Trophoblast cell (in vitro differentiated cells and primary cell): ENCODE data around the gene CDH10.

Experiments used
- DNase-seq, 2 donors: peaks; one replicate each; pipeline ENCODE4 v3.0.0-alpha.2; 2016
- H2AFZ ChIP-seq: 2 replicates; pipeline ENCODE4 v1.6.1; 2013; ENCODE audit warnings: low read length, moderate library complexity, mild to moderate bottlenecking; ENCODE audit not compliant: insufficient read depth, poor library complexity
- H2AK5ac ChIP-seq: 2 replicates; pipeline ENCODE4 v1.6.1; 2013; ENCODE audit warnings: mild to moderate bottlenecking, low read length
- H2BK120ac ChIP-seq: 2 replicates; pipeline ENCODE4 v1.6.1; 2013; ENCODE audit warnings: low read length, mild to moderate bottlenecking, moderate library complexity; ENCODE audit not compliant: insufficient read depth, poor library complexity
- H2BK12ac ChIP-seq: 2 replicates; pipeline ENCODE4 v1.6.1; 2013; ENCODE audit warnings: mild to moderate bottlenecking, low read length, moderate library complexity
- H2BK5ac ChIP-seq: 2 replicates; pipeline ENCODE4 v1.6.1; 2013; ENCODE audit warnings: low read length, low read depth, moderate library complexity, mild to moderate bottlenecking; ENCODE audit not compliant: poor library complexity
- H3K14ac ChIP-seq: 2 replicates; pipeline ENCODE4 v1.6.1; 2013; ENCODE audit warnings: mild to moderate bottlenecking, low read length
- H3K18ac ChIP-seq: 2 replicates; pipeline ENCODE4 v1.6.1; 2013; ENCODE audit warnings: mild to moderate bottlenecking, low read length
- H3K23ac ChIP-seq: 2 replicates; pipeline ENCODE4 v1.6.1; 2013; ENCODE audit warnings: low read length
- H3K27ac ChIP-seq: 2 replicates; pipeline ENCODE4 v1.5.1; 2013; ENCODE audit warnings: low read depth, mild to moderate bottlenecking, inconsistent platforms, low read length, moderate library complexity
- H3K27me3 ChIP-seq: 2 replicates; pipeline ENCODE4 v1.6.1; 2013; ENCODE audit warnings: inconsistent platforms, mild to moderate bottlenecking, low read length, moderate library complexity; ENCODE audit not compliant: insufficient read depth
- H3K36me3 ChIP-seq, 2 experiments: 1 replicate in 1 of 2; 2 replicates in 1 of 2; pipeline ENCODE4 v1.6.1; 2013; ENCODE audit warnings: low read length in 2 of 2, mild to moderate bottlenecking in 2 of 2, moderate library complexity in 1 of 2; ENCODE audit not compliant: insufficient read depth in 2 of 2, control insufficient read depth in 1 of 2
- H3K4ac ChIP-seq: 2 replicates; pipeline ENCODE4 v1.6.1; 2013; ENCODE audit warnings: low read depth, mild to moderate bottlenecking, low read length, moderate library complexity
- H3K4me1 ChIP-seq, 2 experiments: 1 replicate in 1 of 2; 2 replicates in 1 of 2; pipeline ENCODE4 v1.6.1; 2013; ENCODE audit warnings: low read length in 2 of 2, mild to moderate bottlenecking in 2 of 2, moderate library complexity in 1 of 2; ENCODE audit not compliant: insufficient read depth in 2 of 2, control insufficient read depth in 1 of 2
- H3K4me2 ChIP-seq: 2 replicates; pipeline ENCODE4 v1.6.1; 2013; ENCODE audit warnings: inconsistent platforms, mild to moderate bottlenecking, low read length, moderate library complexity
- H3K4me3 ChIP-seq: 2 replicates; pipeline ENCODE4 v1.5.1; 2013; ENCODE audit warnings: mild to moderate bottlenecking, low read depth, low read length, inconsistent platforms
- H3K79me1 ChIP-seq: one replicate; pipeline ENCODE4 v1.6.1; 2013; ENCODE audit warnings: low read length
- H3K79me2 ChIP-seq: 2 replicates; pipeline ENCODE4 v1.6.1; 2013; ENCODE audit warnings: low read length, mild to moderate bottlenecking; ENCODE audit not compliant: control insufficient read depth, insufficient read depth, poor library complexity
- H3K9ac ChIP-seq: 2 replicates; pipeline ENCODE4 v1.6.1; 2013; ENCODE audit warnings: mild to moderate bottlenecking, low read length
- H3K9me3 ChIP-seq: 2 replicates; pipeline ENCODE4 v1.6.1; 2013; ENCODE audit warnings: low read depth, mild to moderate bottlenecking, control low read depth, inconsistent platforms, low read length; ENCODE audit not compliant: insufficient read depth
- H4K12ac ChIP-seq: 2 replicates; pipeline ENCODE4 v1.6.1; 2013; ENCODE audit warnings: low read depth, mild to moderate bottlenecking, low read length, moderate library complexity
- H4K8ac ChIP-seq: 2 replicates; pipeline ENCODE4 v1.6.1; 2013; ENCODE audit warnings: low read depth, mild to moderate bottlenecking, low read length, moderate library complexity
- H4K91ac ChIP-seq: one replicate; pipeline ENCODE4 v1.6.1; 2013; ENCODE audit warnings: low read depth, mild to moderate bottlenecking, low read length, moderate library complexity
- WGBS: extraction: QIAGEN DNeasy Blood & Tissue Kit; methylation state at CpG from one replicate; pipeline ENCODE4 v1.1.7; 2013; ENCODE audit warnings: missing lambda C conversion rate; ENCODE audit not compliant: insufficient read length, insufficient coverage; ENCODE audit errors: extremely low coverage; 5-methylcytosine and 5-hydroxymethylcytosine counted together

The CDH10 gene

GRCh38 chr5:24624872-24625271, 19.9 kb downstream of the CDH10 start:
- no peak overlapping the region for H4K12ac ChIP-seq
- no peak overlapping the region for H2BK12ac ChIP-seq
- no peak overlapping the region for H2AK5ac ChIP-seq
- H3K4ac ChIP-seq: no peak overlapping the region
- H3K4me3 ChIP-seq: no peak overlapping the region
- H3K9me3 ChIP-seq: no peaks in the 10 kb centered on the region
- DNase-seq: no peak
- H4K8ac ChIP-seq: no peak overlapping the region
- no peak overlapping the region for H4K91ac ChIP-seq
- no peak overlapping the region for H3K4me2 ChIP-seq
- no peaks in the 10 kb centered on the region for H3K79me1 ChIP-seq
- H3K14ac ChIP-seq: no peak overlapping the region
- H3K79me2 ChIP-seq: no peaks in the 10 kb centered on the region
- no peak overlapping the region for H3K18ac ChIP-seq
- H3K36me3 ChIP-seq: no peaks in the 10 kb centered on the region
- no peak overlapping the region for H3K23ac ChIP-seq
- H3K27me3 ChIP-seq: no peaks in the 10 kb centered on the region
- no peak overlapping the region for H2AFZ ChIP-seq
- no peak overlapping the region for H3K9ac ChIP-seq
- H3K4me1 ChIP-seq: peaks cover 0 to 4% of the 10 kb centered on the region in 2 experiments
- H2BK120ac ChIP-seq: no peak overlapping the region
- H2BK5ac ChIP-seq: no peak overlapping the region
- H3K27ac ChIP-seq: no peak overlapping the region

GRCh38 chr5:24623624-24624023, 21.2 kb downstream of the CDH10 start:
- Histone ChIP-seq H3K9me3 (no peaks in the 10 kb centered on the region), H3K79me1 (no peaks in the 10 kb centered on the region), H3K36me3 (no peaks in the 10 kb centered on the region), H3K27ac (no peak overlapping the region), H2BK120ac (no peak overlapping the region), H2BK12ac (no peak overlapping the region), H2AFZ (no peak overlapping the region), H3K14ac (no peak overlapping the region), H3K27me3 (no peaks in the 10 kb centered on the region), H3K4me2 (no peak overlapping the region), H2BK5ac (no peak overlapping the region), H3K4me3 (no peak overlapping the region), H3K9ac (no peak overlapping the region), H4K8ac (no peak overlapping the region), H3K4me1 (peaks cover 0 to 4% of the 10 kb centered on the region in 2 experiments), H2AK5ac (no peak overlapping the region), H3K18ac (no peak overlapping the region), H4K12ac (no peak overlapping the region), H3K23ac (no peak overlapping the region), H4K91ac (no peak overlapping the region), H3K79me2 (no peaks in the 10 kb centered on the region), H3K4ac (no peak overlapping the region)
- no peak for DNase-seq
- WGBS: no CpG with 5 or more reads among the region's 1 CpG

GRCh38 chr5:24623031-24623430, 21.7 kb downstream of the CDH10 start:
- no peak overlapping the region for H4K12ac ChIP-seq
- no peaks in the 10 kb centered on the region for H3K79me2 ChIP-seq
- H3K27ac ChIP-seq: no peak overlapping the region
- peaks cover 0 to 4% of the 10 kb centered on the region in 2 experiments for H3K4me1 ChIP-seq
- no peak for DNase-seq
- no peak overlapping the region for H3K14ac ChIP-seq
- H3K9ac ChIP-seq: no peak overlapping the region
- H2BK120ac ChIP-seq: no peak overlapping the region
- WGBS: no CpG with 5 or more reads among the region's 5 CpGs
- no peak overlapping the region for H2AFZ ChIP-seq
- no peak overlapping the region for H3K4me2 ChIP-seq
- no peak overlapping the region for H4K8ac ChIP-seq
- no peaks in the 10 kb centered on the region for H3K36me3 ChIP-seq
- H2BK12ac ChIP-seq: no peak overlapping the region
- H4K91ac ChIP-seq: no peak overlapping the region
- no peak overlapping the region for H2AK5ac ChIP-seq
- H3K9me3 ChIP-seq: no peaks in the 10 kb centered on the region
- no peaks in the 10 kb centered on the region for H3K79me1 ChIP-seq
- no peak overlapping the region for H3K4me3 ChIP-seq
- H3K27me3 ChIP-seq: no peaks in the 10 kb centered on the region
- H3K18ac ChIP-seq: no peak overlapping the region
- no peak overlapping the region for H3K23ac ChIP-seq
- no peak overlapping the region for H3K4ac ChIP-seq
- H2BK5ac ChIP-seq: no peak overlapping the region

GRCh38 chr5:24621792-24622191, 23.0 kb downstream of the CDH10 start:
- H2BK5ac ChIP-seq: no peak overlapping the region
- no peaks in the 10 kb centered on the region for H3K27me3 ChIP-seq
- no peak overlapping the region for H3K14ac ChIP-seq
- WGBS: no CpG with 5 or more reads among the region's 6 CpGs
- no peaks in the 10 kb centered on the region for H3K36me3 ChIP-seq
- no peak overlapping the region for H4K12ac ChIP-seq
- H3K4me3 ChIP-seq: no peak overlapping the region
- H3K9ac ChIP-seq: no peak overlapping the region
- no peaks in the 10 kb centered on the region for H3K79me2 ChIP-seq
- H3K4me1 ChIP-seq: peaks cover 0 to 4% of the 10 kb centered on the region in 2 experiments
- no peak overlapping the region for H3K23ac ChIP-seq
- no peak overlapping the region for H2BK120ac ChIP-seq
- H3K79me1 ChIP-seq: no peaks in the 10 kb centered on the region
- H3K4ac ChIP-seq: no peak overlapping the region
- H2BK12ac ChIP-seq: no peak overlapping the region
- H3K4me2 ChIP-seq: no peak overlapping the region
- no peaks in the 10 kb centered on the region for H3K9me3 ChIP-seq
- H4K8ac ChIP-seq: no peak overlapping the region
- no peak overlapping the region for H3K27ac ChIP-seq
- no peak overlapping the region for H3K18ac ChIP-seq
- H2AK5ac ChIP-seq: no peak overlapping the region
- DNase-seq: no peak
- H2AFZ ChIP-seq: no peak overlapping the region
- H4K91ac ChIP-seq: no peak overlapping the region
